IgD-negative memory B cell (primary cell): Measurements from ENCODE around the gene RSPH3. TPM values are rescaled to one million over a fixed set of nuclear protein-coding genes. Genes with fewer than 3 reads are reported as not detected.

Source experiments
- polyA plus RNA-seq: library from polyadenylated mRNA; unstranded; fragments of 300-500 nt; fragmentation: Illumina TruSeq; gene quantifications from one replicate; pipeline ENCODE4 v1.2.3, GENCODE V29; 2021

Gene RSPH3
- polyA plus RNA-seq, 1 donor from 2014 or later = 4.3 TPM

Other genes with a start within 250 kb of the RSPH3 start
- gene EZR, start 180.8 kb downstream of the RSPH3 start, polyA plus RNA-seq = 588 TPM
- gene TAGAP, start 44.8 kb upstream of the RSPH3 start, polyA plus RNA-seq = 157 TPM
- not detected for gene FNDC1, start 169.2 kb upstream of the RSPH3 start, polyA plus RNA-seq